Activated naive CD4-positive, alpha-beta T cell treated with anti-CD3 and anti-CD28 coated beads, Interleukin-2, amount 10 ng/mL, durations not matched to agents 7 days and 5 days (primary cell): ENCODE data around the gene MEAF6.
A peak's percentile ranks its signal among the peaks of the same experiment; 100 is the strongest.

Source experiments
- CTCF ChIA-PET: fragments of 350-600 bp; sonication (Branson Sonifier 250); formaldehyde crosslinking; loops from one replicate; lab custom pipeline; 2021; ENCODE audit warnings: antibody characterized with exemption; lab: Charles Lee
- DNase-seq: peaks from one replicate; pipeline ENCODE4 v3.0.0-alpha.2; 2020
- H3K27ac Mint-ChIP-seq: one replicate; pipeline ENCODE4 v1.8.0; 2021; ENCODE audit warnings: mild to moderate bottlenecking, moderate library complexity, mixed read lengths
- H3K27me3 Mint-ChIP-seq: one replicate; pipeline ENCODE4 v1.8.0; 2021; ENCODE audit warnings: mild to moderate bottlenecking, mixed read lengths
- H3K36me3 Mint-ChIP-seq: one replicate; pipeline ENCODE4 v1.8.0; 2021; ENCODE audit warnings: mixed read lengths
- H3K4me1 Mint-ChIP-seq: one replicate; pipeline ENCODE4 v1.8.0; 2021; ENCODE audit warnings: mixed read lengths
- H3K4me3 Mint-ChIP-seq: one replicate; pipeline ENCODE4 v1.8.0; 2021; ENCODE audit warnings: mild to moderate bottlenecking, moderate library complexity, mixed read lengths
- H3K9me3 Mint-ChIP-seq: one replicate; pipeline ENCODE4 v1.8.0; 2021; ENCODE audit warnings: mixed read lengths

The MEAF6 gene

DNA sequence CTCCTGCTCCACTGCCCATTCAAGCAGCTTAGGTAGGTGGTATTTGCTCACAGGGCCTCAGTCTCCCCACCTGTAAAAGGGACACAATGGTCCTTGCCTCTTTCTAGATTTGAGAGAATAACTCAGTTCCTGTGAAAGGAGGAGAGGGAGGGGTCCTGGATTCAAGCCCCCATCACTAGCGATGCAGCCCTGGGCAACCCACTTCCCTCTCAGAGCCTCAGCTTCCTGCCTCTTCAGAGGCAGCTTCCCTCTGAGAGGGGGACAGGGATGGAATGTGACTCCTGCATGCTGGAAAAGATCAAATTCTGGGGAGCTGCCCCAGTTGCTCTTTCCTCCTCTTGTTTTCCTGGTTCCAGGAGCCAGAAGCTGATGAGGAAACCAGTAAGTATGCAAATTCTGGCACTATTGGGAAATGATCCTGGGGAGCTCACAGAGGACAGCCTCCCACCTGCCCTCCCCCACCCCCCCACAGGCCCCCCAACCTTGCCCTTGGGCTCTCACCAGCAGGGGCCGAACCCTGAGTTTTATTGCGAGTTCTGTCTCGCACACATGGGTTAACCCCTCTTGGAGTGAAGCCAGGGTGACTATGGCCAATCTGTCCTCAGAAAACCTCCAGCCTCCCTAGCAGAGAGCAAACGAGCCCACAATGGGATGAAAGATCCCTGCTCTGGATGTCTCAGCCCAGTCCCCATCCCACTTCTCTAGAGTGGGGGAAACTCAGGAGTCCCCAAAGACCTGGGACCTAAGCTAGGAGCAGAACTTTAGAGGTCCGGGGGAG is 28.5 kb downstream of the MEAF6 start:
- Mint-ChIP-seq H3K36me3 (peaks cover 29% of the 10 kb centered on the region), H3K4me1 (peaks cover 22% of the 10 kb centered on the region), H3K27me3 (no peaks in the 10 kb centered on the region), H3K9me3 (no peaks in the 10 kb centered on the region), H3K27ac (no peak overlapping the region), H3K4me3 (no peak overlapping the region)
- no peak for DNase-seq
- CTCF ChIA-PET: interaction anchor here (0.5 to 8.3 kb wide), 11 partner anchors 7 to 117 kb away, joined by 3 to 261 read pairs (median 17); partner anchors contain the start of genes DNALI1, MEAF6 and ZC3H12A

DNA sequence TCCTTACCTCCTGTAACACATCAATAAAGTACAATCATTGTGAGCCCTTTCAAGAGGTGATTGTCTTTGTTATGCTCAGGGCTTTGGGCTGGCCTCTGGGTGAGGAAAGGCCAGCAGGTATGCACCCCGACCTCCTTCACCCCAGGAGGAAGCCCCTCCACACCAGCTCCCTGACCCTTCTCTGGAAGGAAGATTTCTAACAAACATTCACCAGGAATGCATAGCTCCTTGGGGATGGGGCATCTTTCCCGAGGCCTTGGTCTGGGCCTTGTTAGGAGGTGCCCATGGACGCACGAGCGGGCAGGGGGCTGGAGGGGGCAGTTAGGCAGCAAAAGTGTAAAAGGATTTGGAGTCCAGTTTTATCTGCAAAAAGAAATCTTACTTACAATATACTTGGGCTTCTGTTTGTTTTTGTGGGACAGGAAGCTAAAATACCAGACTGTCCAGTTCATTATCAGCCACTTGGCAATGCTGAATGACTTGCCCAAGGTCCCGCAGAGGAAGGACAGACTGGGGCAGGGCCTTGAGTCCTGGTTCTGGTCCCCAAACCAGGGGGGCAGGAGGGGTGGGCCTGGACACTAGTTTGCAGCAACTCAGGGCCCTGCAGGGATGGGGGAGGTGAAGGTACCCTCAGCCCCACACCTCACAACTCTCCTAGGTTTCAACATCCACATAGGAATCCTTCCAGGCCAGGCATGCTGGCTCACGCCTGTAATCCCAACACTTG is 30.1 kb downstream of the MEAF6 start:
- CTCF ChIA-PET: interaction anchor here (1.1 to 8.3 kb wide), 5 partner anchors 11 to 30 kb away, joined by 4 to 261 read pairs (median 43); partner anchors contain the start of genes MEAF6 and ZC3H12A
- Mint-ChIP-seq H3K27me3 (no peaks in the 10 kb centered on the region), H3K4me1 (peaks cover 36% of the 10 kb centered on the region), H3K27ac (peak overlapping the region; percentile 70), H3K4me3 (no peak overlapping the region), H3K36me3 (peaks cover 33% of the 10 kb centered on the region), H3K9me3 (no peaks in the 10 kb centered on the region)
- DNase-seq: no peak

DNA sequence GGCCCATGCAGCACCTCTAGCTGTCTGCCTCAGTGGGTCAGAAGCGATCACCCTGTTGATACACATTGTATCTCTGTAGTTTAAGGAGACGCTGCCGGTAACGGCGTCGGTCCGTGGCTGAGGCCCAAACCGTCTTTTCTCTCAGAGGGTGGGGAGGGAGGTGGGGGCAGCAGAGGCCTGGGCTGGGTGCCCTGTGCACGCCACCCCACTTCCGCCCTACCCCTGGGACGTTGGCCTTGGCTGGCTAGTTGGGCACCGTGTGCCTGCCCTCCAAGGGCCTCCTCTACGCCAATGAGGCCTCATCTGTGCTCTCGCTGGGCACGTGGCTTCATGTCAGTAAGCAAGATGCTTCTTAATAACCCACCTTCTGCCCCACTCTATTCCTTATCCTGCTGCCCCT is 30.8 kb downstream of the MEAF6 start:
- DNase-seq: no peak
- peaks cover 41% of the 10 kb centered on the region for H3K4me1 Mint-ChIP-seq
- no peak overlapping the region for H3K4me3 Mint-ChIP-seq
- H3K27me3 Mint-ChIP-seq: no peaks in the 10 kb centered on the region
- H3K9me3 Mint-ChIP-seq: no peaks in the 10 kb centered on the region
- peaks cover 40% of the 10 kb centered on the region for H3K36me3 Mint-ChIP-seq
- H3K27ac Mint-ChIP-seq: peak overlapping the region; percentile 70
- CTCF ChIA-PET: interaction anchor here (1.1 to 8.3 kb wide), 5 partner anchors 10 to 31 kb away, joined by 4 to 261 read pairs (median 43); partner anchors contain the start of genes MEAF6 and ZC3H12A

DNA sequence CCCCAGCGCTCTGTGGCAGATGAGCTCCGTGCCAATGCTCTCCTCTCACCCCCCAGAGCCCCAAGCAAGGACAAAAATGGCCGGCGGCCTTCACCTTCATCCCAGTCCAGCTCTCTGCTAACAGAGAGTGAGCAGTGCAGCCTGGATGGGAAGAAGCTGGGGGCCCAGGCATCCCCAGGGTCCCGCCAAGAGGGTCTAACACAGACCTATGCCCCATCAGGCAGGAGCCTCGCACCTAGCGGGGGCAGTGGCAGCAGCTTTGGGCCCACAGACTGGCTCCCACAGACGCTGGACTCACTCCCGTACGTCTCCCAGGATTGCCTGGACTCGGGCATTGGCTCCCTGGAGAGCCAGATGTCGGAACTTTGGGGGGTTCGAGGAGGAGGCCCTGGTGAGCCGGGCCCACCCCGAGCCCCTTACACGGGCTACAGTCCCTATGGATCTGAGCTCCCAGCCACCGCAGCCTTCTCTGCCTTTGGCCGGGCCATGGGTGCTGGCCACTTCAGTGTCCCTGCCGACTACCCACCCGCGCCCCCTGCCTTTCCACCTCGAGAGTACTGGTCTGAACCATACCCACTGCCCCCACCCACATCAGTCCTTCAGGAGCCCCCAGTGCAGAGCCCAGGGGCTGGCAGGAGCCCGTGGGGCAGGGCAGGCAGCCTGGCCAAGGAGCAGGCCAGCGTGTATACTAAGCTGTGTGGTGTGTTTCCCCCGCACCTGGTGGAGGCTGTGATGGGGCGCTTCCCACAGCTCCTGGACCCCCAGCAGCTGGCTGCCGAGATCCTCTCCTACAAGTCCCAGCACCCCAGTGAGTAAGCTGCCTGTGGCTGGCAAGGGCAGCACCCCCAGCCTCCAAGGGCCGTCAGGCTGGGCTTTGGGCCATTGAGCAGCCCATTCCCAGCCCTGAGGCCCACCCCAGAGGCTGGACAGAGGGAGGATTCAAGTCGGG is 31.5 kb downstream of the MEAF6 start:
- CTCF ChIA-PET: interaction anchor here (1.1 kb wide), 1 partner anchor 27 kb away, joined by 4 read pairs; no protein-coding TSS in a partner anchor

DNA sequence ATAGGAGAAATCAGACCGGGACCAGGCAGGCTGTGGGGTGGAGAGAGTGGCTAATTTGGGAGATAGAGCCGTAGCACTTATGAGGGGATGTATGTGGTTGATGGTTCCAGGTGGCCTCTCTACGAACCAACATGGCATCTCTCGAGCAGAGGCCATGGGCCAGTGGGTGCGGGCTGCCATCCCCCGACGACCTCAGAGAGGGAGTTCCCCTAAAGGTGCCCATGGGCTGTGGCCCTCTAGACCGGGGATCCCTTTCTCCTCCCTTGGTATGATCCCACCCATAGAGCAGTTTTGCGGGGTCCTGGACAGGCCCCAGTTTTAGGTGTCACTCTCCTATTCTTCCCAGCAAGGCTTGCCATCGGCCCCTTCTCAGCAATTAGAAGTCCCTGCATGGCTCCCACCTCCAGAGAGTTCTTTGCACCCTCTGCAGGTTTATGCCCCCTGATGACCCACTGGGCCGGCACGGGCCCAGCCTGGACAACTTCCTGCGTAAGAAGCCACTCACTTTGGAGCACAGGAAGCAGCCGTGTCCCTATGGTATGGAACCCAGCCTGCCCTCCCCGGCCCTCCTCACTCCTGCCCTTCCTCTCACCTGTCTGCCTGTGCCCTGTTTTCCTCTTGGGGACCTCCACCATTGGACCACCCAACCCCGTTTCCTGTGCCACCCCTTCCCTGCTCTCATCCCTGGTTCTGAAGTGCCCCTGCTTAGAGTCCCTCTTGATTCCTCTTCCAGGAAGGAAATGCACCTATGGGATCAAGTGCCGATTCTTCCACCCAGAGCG is 32.4 kb downstream of the MEAF6 start:
- H3K36me3 Mint-ChIP-seq: peaks cover 52% of the 10 kb centered on the region
- peaks cover 50% of the 10 kb centered on the region for H3K4me1 Mint-ChIP-seq
- DNase-seq: no peak
- CTCF ChIA-PET: interaction anchor here (1.1 kb wide), 1 partner anchor 26 kb away, joined by 4 read pairs; no protein-coding TSS in a partner anchor
- peak overlapping the region; percentile 6 for H3K27ac Mint-ChIP-seq
- no peaks in the 10 kb centered on the region for H3K27me3 Mint-ChIP-seq
- no peak overlapping the region for H3K4me3 Mint-ChIP-seq
- H3K9me3 Mint-ChIP-seq: no peaks in the 10 kb centered on the region

More for the DNA sequence above, 31.5 kb downstream of the MEAF6 start:
- H3K4me3 Mint-ChIP-seq: no peak overlapping the region
- H3K27me3 Mint-ChIP-seq: no peaks in the 10 kb centered on the region
- DNase-seq: no peak
- H3K4me1 Mint-ChIP-seq: peaks cover 48% of the 10 kb centered on the region
- H3K36me3 Mint-ChIP-seq: peaks cover 44% of the 10 kb centered on the region
- H3K9me3 Mint-ChIP-seq: no peaks in the 10 kb centered on the region
- H3K27ac Mint-ChIP-seq: peak overlapping the region; percentile 6

DNA sequence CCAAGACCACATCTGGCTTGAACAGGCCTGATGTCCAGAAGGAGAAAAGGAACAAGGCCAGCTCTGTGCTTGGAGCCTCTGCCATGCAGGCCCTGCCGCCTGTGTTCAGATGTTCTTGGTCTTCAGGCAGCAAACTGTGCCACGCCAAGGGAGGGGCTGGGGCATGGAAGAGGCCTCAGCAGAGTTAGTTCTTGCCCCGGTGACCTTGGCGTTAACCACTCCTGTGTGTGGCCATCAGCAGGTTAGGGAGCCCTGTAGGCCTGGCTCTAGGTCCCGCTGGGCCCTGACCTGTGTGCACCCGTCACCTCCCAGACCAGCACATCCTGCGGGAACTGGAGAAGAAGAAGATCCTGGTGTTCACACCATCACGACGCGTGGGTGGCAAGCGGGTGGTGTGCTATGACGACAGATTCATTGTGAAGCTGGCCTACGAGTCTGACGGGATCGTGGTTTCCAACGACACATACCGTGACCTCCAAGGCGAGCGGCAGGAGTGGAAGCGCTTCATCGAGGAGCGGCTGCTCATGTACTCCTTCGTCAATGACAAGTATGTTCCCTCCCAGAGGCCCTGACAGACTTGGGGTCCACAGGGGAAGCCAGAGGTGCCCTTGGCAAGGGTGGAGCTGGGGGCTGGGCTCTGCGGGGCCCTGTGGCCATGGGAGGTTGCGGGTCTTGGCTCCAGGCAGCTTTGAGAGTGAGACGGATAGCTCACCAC is 33.1 kb downstream of the MEAF6 start:
- peak overlapping the region; percentile 99 for H3K27ac Mint-ChIP-seq
- no peak overlapping the region for H3K4me3 Mint-ChIP-seq
- no peaks in the 10 kb centered on the region for H3K27me3 Mint-ChIP-seq
- CTCF ChIA-PET: interaction anchor here (1.0 kb wide), 1 partner anchor 26 kb away, joined by 5 read pairs; no protein-coding TSS in a partner anchor
- H3K4me1 Mint-ChIP-seq: peaks cover 47% of the 10 kb centered on the region
- H3K36me3 Mint-ChIP-seq: peaks cover 59% of the 10 kb centered on the region
- no peak for DNase-seq
- H3K9me3 Mint-ChIP-seq: no peaks in the 10 kb centered on the region

DNA sequence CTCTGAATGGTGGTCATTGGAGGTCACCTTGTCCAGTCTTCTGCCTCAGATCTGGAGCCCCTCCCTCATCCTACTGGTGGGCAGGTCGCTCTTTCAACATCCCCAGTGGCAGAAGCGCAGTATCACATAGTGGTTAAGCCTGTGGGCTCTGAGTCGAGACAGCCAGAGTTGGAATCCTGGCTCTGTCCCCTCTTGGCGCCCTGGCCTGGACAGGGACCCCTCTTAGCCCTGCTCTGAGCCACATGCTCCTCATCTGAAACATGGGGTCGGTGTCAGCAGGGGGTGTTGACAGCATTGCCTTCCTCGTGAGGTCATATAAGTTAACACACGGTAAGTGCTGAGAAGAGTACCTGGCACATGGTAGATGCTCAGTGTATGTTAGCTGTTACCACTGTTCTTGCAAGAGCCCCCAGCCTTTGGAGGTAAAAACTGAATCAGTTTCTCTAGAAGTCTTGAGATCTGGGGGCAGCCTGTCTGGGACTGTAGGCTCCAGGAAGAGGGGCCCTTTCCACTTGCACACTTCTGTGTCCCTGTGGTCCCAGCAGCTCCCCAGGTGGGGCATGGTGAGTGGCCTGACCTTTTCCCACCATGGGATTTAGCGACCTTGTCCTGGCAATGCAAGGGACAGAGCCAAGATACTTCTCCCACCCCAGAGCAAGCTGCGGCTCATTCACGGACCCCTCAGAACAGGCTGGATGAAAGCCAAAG is 33.8 kb downstream of the MEAF6 start:
- Mint-ChIP-seq H3K4me3 (peak overlapping the region; percentile 44), H3K27ac (peak overlapping the region; percentile 99), H3K9me3 (no peaks in the 10 kb centered on the region), H3K36me3 (peaks cover 67% of the 10 kb centered on the region), H3K27me3 (no peaks in the 10 kb centered on the region), H3K4me1 (peaks cover 49% of the 10 kb centered on the region)
- DNase-seq: no peak
- CTCF ChIA-PET: interaction anchor here (1.0 kb wide), 1 partner anchor 25 kb away, joined by 5 read pairs; no protein-coding TSS in a partner anchor

DNA sequence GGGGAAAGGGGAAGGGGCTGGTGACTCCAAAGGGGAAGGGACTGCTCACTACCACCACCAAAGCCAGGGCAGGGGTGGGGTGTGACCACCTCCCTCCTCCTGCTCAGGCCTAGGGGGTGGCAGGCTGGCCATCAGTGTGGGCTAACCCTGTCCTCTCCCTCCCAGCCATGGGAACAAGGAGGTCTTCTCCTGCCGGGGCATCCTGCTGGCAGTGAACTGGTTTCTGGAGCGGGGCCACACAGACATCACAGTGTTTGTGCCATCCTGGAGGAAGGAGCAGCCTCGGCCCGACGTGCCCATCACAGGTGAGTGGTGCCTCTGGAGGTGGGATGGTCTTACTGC is 34.5 kb downstream of the MEAF6 start:
- H3K9me3 Mint-ChIP-seq: no peaks in the 10 kb centered on the region
- DNase-seq: no peak
- H3K27me3 Mint-ChIP-seq: no peaks in the 10 kb centered on the region
- H3K4me3 Mint-ChIP-seq: peak overlapping the region; percentile 97
- peaks cover 73% of the 10 kb centered on the region for H3K36me3 Mint-ChIP-seq
- CTCF ChIA-PET: interaction anchor here (1.5 to 6.1 kb wide), 2 partner anchors 11 to 25 kb away, joined by 5 to 38 read pairs; no protein-coding TSS in a partner anchor
- peaks cover 49% of the 10 kb centered on the region for H3K4me1 Mint-ChIP-seq
- H3K27ac Mint-ChIP-seq: peak overlapping the region; percentile 99

DNA sequence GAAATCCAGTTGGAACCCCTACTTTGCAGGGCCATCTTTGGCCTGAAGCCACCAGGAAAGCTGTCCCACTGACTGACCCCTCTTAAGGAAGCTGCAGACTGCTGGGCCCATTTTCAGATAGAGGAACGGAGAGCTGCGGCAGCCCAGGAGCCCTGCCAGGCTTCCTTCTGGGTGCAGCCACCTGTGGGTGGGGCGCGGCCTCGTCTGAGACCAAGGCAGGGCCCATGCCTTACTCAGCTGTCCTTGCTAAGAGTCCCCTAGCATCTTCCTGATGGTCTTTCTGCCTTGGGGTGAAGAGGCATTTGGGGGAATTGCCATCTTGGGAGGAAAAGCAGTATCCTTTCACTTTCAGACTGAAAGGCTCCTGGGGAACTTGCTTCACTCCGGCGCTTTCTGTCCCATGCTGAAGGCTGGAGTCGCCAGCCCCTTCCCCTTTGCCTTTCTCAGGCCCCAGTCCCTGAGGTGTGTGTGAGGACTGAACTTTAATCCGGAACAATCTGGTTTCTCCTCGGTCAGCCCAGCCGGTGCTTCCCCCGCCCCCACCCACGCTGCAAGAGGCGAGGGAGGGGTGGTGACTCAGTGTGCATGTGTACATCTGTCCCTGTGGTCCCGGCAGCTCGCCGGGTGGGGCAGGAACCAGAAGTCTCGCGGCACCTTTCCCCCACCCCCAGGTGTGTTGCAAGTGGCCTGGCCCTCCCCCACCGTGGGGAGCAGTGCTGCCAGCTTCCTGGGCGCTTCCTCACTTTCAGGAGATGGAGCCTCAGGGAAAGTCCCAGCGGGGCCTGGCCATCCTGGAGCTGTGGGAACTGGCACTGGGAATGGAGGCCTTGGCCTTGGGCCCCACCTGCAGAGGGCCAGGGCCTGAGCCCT is 35.1 kb downstream of the MEAF6 start:
- CTCF ChIA-PET: interaction anchor here (1.0 to 6.1 kb wide), 6 partner anchors 8 to 30 kb away, joined by 4 to 38 read pairs (median 6); no protein-coding TSS in a partner anchor
- peak; percentile 90 for DNase-seq
- H3K4me3 Mint-ChIP-seq: peak overlapping the region; percentile 97
- no peaks in the 10 kb centered on the region for H3K27me3 Mint-ChIP-seq
- H3K4me1 Mint-ChIP-seq: peaks cover 49% of the 10 kb centered on the region
- peak overlapping the region; percentile 99 for H3K27ac Mint-ChIP-seq
- no peaks in the 10 kb centered on the region for H3K9me3 Mint-ChIP-seq
- peaks cover 73% of the 10 kb centered on the region for H3K36me3 Mint-ChIP-seq

DNA sequence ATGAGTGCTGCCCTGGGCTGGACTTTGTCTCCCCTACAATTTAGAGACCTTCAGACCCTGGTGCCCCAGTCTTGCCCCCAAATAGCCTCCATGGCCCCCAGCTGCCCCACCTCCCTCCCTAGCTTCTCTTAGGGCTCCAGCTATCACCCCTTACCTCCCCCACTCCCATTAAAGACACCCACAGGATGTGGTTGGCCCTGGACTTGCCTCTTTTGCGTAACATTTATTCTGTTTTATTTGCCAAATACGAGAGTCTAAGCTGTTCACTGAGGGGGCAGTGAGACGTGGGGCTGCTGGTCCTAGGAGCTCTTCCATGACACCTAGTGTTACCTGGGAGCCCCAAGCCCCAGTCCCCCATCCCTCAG is 35.7 kb downstream of the MEAF6 start:
- Mint-ChIP-seq H3K9me3 (no peaks in the 10 kb centered on the region), H3K27me3 (no peaks in the 10 kb centered on the region), H3K27ac (peak overlapping the region; percentile 99), H3K36me3 (peaks cover 70% of the 10 kb centered on the region), H3K4me3 (peak overlapping the region; percentile 97), H3K4me1 (peaks cover 49% of the 10 kb centered on the region)
- peak; percentile 58 for DNase-seq
- CTCF ChIA-PET: interaction anchor here (1.0 to 6.1 kb wide), 7 partner anchors 8 to 36 kb away, joined by 4 to 38 read pairs (median 6); partner anchors contain the start of gene MEAF6

DNA sequence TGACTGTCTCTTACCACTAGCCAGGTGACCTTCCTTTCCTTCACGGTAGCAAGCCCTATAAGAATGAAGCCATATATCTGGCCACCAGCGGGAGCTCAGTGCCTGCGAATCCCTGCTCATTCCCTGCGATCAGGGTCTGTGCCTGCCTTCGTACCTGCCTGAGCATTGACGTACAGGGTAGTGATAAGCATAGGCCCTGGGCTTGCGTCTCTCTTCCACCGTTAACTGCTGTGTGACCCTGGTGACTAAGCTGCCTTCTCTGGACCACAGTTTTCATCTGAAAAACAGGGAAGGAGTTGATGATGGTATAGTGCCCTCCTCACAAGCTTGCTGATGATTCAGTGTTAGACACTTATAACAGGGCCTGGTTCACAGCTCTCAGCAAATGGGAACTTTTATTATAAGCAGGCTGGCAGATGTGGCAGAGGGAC is 36.1 kb downstream of the MEAF6 start:
- H3K27ac Mint-ChIP-seq: peak overlapping the region; percentile 99
- CTCF ChIA-PET: interaction anchor here (1.0 to 6.1 kb wide), 7 partner anchors 9 to 37 kb away, joined by 4 to 38 read pairs (median 6); partner anchors contain the start of gene MEAF6
- peak overlapping the region; percentile 97 for H3K4me3 Mint-ChIP-seq
- H3K9me3 Mint-ChIP-seq: no peaks in the 10 kb centered on the region
- peaks cover 69% of the 10 kb centered on the region for H3K36me3 Mint-ChIP-seq
- peaks cover 53% of the 10 kb centered on the region for H3K4me1 Mint-ChIP-seq
- H3K27me3 Mint-ChIP-seq: no peaks in the 10 kb centered on the region
- peak; percentile 47 for DNase-seq
